ENCODE results near the gene CFL1.
A peak's percentile ranks its signal among the peaks of the same experiment; 100 is the strongest.

The CFL1 gene

GRCh38 chr11:65857853-65858680, at the start of gene CFL1:
CFL1 (minus strand) TSS chr11:65858180; CDS start chr11:65858099, 81 bp downstream.
- Histone ChIP-seq H3K9ac (peak within 1 kb of the TSS; percentile 92 to 99 (median 95)), H3K9me3 (replicated peaks in 1 of 11) (no peaks in the 10 kb centered on the region; a peak in 1 of 22 replicates), H4K20me1 (peaks cover 48 to 72% (median 60%) of the 10 kb centered on the region in 11 experiments), H3K27ac (peak within 1 kb of the TSS; percentile 87 to 98 (median 94)), H3K4me3 (peak within 1 kb of the TSS; percentile 84 to 99 (median 96)), H3K36me3 (peaks cover 50 to 55% (median 53%) of the 10 kb centered on the region in 11 experiments), H3K4me2 (peak within 1 kb of the TSS; percentile 89 to 98 (median 96)), H3K4me1 (peaks cover 46 to 59% (median 51%) of the 10 kb centered on the region in 10 experiments), H3K27me3 (no peaks in the 10 kb centered on the region)
- TF ChIP-seq Cebpa-rat (IDR thresholded peaks at IDR 0.05), result no peak

- no peak overlapping the region for H3K4me3 ChIP-seq
- no peak overlapping the region for H3K9ac ChIP-seq
- H3K9me3 ChIP-seq (replicated peaks in 1 of 11), result no peaks in the 10 kb centered on the region
- no peak overlapping the region for H3K27ac ChIP-seq
- H4K20me1 ChIP-seq, result no peaks in the 10 kb centered on the region
- H3K27me3 ChIP-seq, result peaks cover 0 to 7% (median 4%) of the 10 kb centered on the region in 11 experiments; a peak in 9 of 22 replicates
- H3K36me3 ChIP-seq, result no peaks in the 10 kb centered on the region
- H3K4me2 ChIP-seq, result no peak overlapping the region
- no peak for TF ChIP-seq Cebpa-rat (IDR thresholded peaks at IDR 0.05)
- peaks cover 14 to 47% (median 38%) of the 10 kb centered on the region in 10 experiments for H3K4me1 ChIP-seq
Measured at GRCh38 chr11:65906602-65907001, 48.6 kb upstream of the CFL1 start.

- H3K36me3 ChIP-seq, result no peaks in the 10 kb centered on the region
- H3K9ac ChIP-seq, result 0 out of 22 replicates have a peak overlapping the region, but pooled peaks of 1 of the 11 experiments have one; percentile 18
- H3K27ac ChIP-seq, result no peak overlapping the region
- peak overlapping the region in 6 of 11 experiments; percentile 38 to 79 (median 60); a peak in 7 of 22 replicates for H3K4me2 ChIP-seq
- no peak for TF ChIP-seq Cebpa-rat (IDR thresholded peaks at IDR 0.05)
- peaks cover 19 to 46% (median 33%) of the 10 kb centered on the region in 10 experiments for H3K4me1 ChIP-seq
- H4K20me1 ChIP-seq, result peaks cover 0 to 4% (median 0%) of the 10 kb centered on the region in 11 experiments; a peak in 2 of 22 replicates
- peaks cover 0 to 36% (median 33%) of the 10 kb centered on the region in 11 experiments; a peak in 19 of 22 replicates for H3K27me3 ChIP-seq
- no peak overlapping the region for H3K4me3 ChIP-seq
- no peaks in the 10 kb centered on the region for H3K9me3 ChIP-seq (replicated peaks in 1 of 11)
Measured at GRCh38 chr11:65903715-65904114, 45.7 kb upstream of the CFL1 start.

- H3K27ac ChIP-seq, result no peak overlapping the region
- no peak for TF ChIP-seq Cebpa-rat (IDR thresholded peaks at IDR 0.05)
- peak overlapping the region in 4 of 11 experiments; percentile 0 to 18 (median 9); a peak in 2 of 22 replicates for H3K9ac ChIP-seq
- H4K20me1 ChIP-seq, result peaks cover 0 to 10% (median 0%) of the 10 kb centered on the region in 11 experiments; a peak in 3 of 22 replicates
- peaks cover 0 to 42% (median 39%) of the 10 kb centered on the region in 11 experiments; a peak in 19 of 22 replicates for H3K27me3 ChIP-seq
- no peak overlapping the region for H3K4me3 ChIP-seq
- peaks cover 0 to 5% (median 0%) of the 10 kb centered on the region in 11 experiments; a peak in 1 of 22 replicates for H3K36me3 ChIP-seq
- H3K4me1 ChIP-seq, result peaks cover 26 to 46% (median 38%) of the 10 kb centered on the region in 10 experiments
- H3K4me2 ChIP-seq, result peak overlapping the region in 9 of 11 experiments; percentile 38 to 79 (median 52); a peak in 18 of 22 replicates
- H3K9me3 ChIP-seq (replicated peaks in 1 of 11), result no peaks in the 10 kb centered on the region
Measured at GRCh38 chr11:65903068-65903481, 45.1 kb upstream of the CFL1 start.

- H3K27ac ChIP-seq, result peak overlapping the region in 1 of 11 experiments; percentile 85; a peak in 1 of 22 replicates
- peaks cover 0 to 55% (median 51%) of the 10 kb centered on the region in 11 experiments; a peak in 19 of 22 replicates for H3K27me3 ChIP-seq
- peak overlapping the region; percentile 85 to 99 (median 92) for H3K4me2 ChIP-seq
- no peak overlapping the region; a peak in 1 of 22 replicates for H3K9ac ChIP-seq
- no peaks in the 10 kb centered on the region for H3K9me3 ChIP-seq (replicated peaks in 1 of 11)
- H4K20me1 ChIP-seq, result peaks cover 0 to 32% (median 5%) of the 10 kb centered on the region in 11 experiments; a peak in 8 of 22 replicates
- peaks cover 34 to 57% (median 45%) of the 10 kb centered on the region in 10 experiments for H3K4me1 ChIP-seq
- TF ChIP-seq Cebpa-rat (IDR thresholded peaks at IDR 0.05), result no peak
- H3K4me3 ChIP-seq, result peak overlapping the region in 5 of 10 experiments; percentile 70 to 93 (median 77); a peak in 8 of 20 replicates
- H3K36me3 ChIP-seq, result peaks cover 0 to 26% (median 0%) of the 10 kb centered on the region in 11 experiments; a peak in 12 of 22 replicates
Measured at GRCh38 chr11:65900899-65901180, 42.9 kb upstream of the CFL1 start.

GRCh38 chr11:65900125-65900898, 42.3 kb upstream of the CFL1 start, which contains the start of gene FOSL1:
FOSL1 (minus strand) TSS chr11:65900388; CDS start chr11:65900339, 49 bp downstream.
- Histone ChIP-seq H4K20me1 (peaks cover 0 to 37% (median 5%) of the 10 kb centered on the region in 11 experiments; a peak in 8 of 22 replicates), H3K4me2 (peak within 1 kb of the TSS; percentile 85 to 99 (median 92)), H3K27ac (peak within 1 kb of the TSS; percentile 71 to 85 (median 82)), H3K4me3 (peak within 1 kb of the TSS; percentile 66 to 93 (median 77)), H3K4me1 (peaks cover 37 to 62% (median 50%) of the 10 kb centered on the region in 10 experiments), H3K9ac (peak within 1 kb of the TSS; percentile 64 to 91 (median 83)), H3K36me3 (peaks cover 0 to 32% (median 3%) of the 10 kb centered on the region in 11 experiments; a peak in 12 of 22 replicates), H3K27me3 (peaks cover 0 to 55% (median 51%) of the 10 kb centered on the region in 11 experiments; a peak in 19 of 22 replicates), H3K9me3 (replicated peaks in 1 of 11) (no peaks in the 10 kb centered on the region)
- no peak for TF ChIP-seq Cebpa-rat (IDR thresholded peaks at IDR 0.05)

DNA sequence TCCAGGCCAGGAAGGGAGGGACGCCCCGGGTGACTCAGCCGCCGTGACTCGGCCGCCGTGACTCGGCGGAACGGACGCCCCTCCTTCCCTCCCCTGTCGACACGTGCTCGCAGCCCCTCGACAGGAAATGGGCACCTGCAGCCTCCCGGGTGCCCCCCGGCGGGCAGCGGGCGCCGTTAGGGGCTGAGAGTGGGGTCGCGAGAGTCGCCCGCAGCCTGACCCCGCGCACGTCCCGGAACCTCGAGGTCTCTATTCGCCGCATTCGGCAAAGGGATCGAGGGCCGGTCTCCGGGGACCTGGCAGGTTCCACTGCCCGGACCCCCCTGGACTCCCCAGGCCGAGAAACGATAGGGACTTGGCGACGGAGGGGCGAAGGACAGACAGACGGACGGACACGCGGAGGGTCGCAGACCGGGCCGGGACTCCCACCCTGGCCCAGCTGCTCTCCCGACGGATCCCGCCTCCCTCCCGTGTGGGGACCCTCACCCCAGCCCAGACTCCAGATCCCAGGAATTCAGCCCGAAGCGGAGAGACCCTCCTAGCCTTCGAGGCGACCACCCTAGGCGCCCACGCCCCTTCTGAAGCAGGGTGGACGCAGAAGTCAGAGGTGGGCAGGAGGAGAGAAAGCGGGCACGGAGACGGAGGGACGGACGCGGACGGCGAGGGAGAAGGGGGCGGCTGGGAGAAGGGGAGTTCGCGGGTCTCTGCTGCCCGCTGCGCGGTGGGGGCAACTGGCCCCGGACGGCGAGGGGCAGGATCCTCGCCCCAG, 41.6 kb upstream of the CFL1 start:
- Histone ChIP-seq H3K4me3 (peak overlapping the region; percentile 66 to 93 (median 77)), H3K36me3 (peaks cover 0 to 33% (median 4%) of the 10 kb centered on the region in 11 experiments; a peak in 12 of 22 replicates), H3K27ac (peak overlapping the region; percentile 71 to 85 (median 82)), H3K9ac (peak overlapping the region; percentile 64 to 91 (median 83)), H3K4me1 (peaks cover 44 to 70% (median 58%) of the 10 kb centered on the region in 10 experiments), H4K20me1 (peaks cover 0 to 38% (median 5%) of the 10 kb centered on the region in 11 experiments; a peak in 8 of 22 replicates), H3K9me3 (replicated peaks in 1 of 11) (no peaks in the 10 kb centered on the region), H3K27me3 (peaks cover 0 to 55% (median 51%) of the 10 kb centered on the region in 11 experiments; a peak in 19 of 22 replicates), H3K4me2 (peak overlapping the region; percentile 85 to 99 (median 92))
- no peak for TF ChIP-seq Cebpa-rat (IDR thresholded peaks at IDR 0.05)

Measured in BLaER1 treated with 17β-estradiol and CSF1 and Interleukin-3, amounts not matched to agents 10 nM and 100 nM (cell line).